OCI-LY7 (cell line): Measurements from ENCODE around the gene PHLDA3.

ENCODE experiments used
- EZH2phosphoT487 ChIP-seq: fragments of 200-600 bp; sonication (generic); IDR thresholded peaks from 2 replicates; pipeline ENCODE4 v1.6.1; 2018; ENCODE audit warnings: low read depth, borderline replicate concordance, mild to moderate bottlenecking, mixed run types, antibody characterized with exemption, low read length, moderate library complexity, mixed read lengths
- TF ChIP-seq, protein P1 (sequence below): fragments of 200-600 bp; sonication (generic); conservative IDR thresholded peaks from 2 replicates; pipeline ENCODE4 v1.5.1; 2014; ENCODE audit warnings: mild to moderate bottlenecking, antibody characterized with exemption, low read length, moderate library complexity, mixed read lengths

DNA sequence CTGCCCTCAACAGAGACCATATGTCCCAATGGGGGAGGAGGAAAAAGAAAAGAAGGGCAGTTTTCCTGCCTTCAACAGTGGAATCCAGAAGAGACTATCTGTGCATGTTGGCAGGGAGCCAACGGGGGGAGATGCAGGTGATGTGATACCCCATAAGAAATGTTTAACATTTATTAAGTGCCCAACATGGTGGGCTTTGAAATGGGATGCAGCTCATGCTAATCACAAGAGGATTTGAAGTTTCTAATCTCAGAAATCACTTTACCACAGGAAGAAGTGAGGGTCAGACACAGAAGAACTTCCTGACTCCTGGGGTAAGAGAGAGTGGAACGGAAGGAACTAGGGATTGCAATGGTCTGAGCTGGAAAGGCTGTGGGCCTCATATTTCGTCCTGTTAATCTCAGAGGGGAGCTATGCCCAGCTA, 21.7 kb upstream of the PHLDA3 start:
- TF ChIP-seq, protein P1, sequence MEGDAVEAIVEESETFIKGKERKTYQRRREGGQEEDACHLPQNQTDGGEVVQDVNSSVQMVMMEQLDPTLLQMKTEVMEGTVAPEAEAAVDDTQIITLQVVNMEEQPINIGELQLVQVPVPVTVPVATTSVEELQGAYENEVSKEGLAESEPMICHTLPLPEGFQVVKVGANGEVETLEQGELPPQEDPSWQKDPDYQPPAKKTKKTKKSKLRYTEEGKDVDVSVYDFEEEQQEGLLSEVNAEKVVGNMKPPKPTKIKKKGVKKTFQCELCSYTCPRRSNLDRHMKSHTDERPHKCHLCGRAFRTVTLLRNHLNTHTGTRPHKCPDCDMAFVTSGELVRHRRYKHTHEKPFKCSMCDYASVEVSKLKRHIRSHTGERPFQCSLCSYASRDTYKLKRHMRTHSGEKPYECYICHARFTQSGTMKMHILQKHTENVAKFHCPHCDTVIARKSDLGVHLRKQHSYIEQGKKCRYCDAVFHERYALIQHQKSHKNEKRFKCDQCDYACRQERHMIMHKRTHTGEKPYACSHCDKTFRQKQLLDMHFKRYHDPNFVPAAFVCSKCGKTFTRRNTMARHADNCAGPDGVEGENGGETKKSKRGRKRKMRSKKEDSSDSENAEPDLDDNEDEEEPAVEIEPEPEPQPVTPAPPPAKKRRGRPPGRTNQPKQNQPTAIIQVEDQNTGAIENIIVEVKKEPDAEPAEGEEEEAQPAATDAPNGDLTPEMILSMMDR: no peak
- no peak for TF ChIP-seq EZH2phosphoT487
